Measurements from ENCODE around the gene ITPRID2.

ITPRID2 gene

DNA sequence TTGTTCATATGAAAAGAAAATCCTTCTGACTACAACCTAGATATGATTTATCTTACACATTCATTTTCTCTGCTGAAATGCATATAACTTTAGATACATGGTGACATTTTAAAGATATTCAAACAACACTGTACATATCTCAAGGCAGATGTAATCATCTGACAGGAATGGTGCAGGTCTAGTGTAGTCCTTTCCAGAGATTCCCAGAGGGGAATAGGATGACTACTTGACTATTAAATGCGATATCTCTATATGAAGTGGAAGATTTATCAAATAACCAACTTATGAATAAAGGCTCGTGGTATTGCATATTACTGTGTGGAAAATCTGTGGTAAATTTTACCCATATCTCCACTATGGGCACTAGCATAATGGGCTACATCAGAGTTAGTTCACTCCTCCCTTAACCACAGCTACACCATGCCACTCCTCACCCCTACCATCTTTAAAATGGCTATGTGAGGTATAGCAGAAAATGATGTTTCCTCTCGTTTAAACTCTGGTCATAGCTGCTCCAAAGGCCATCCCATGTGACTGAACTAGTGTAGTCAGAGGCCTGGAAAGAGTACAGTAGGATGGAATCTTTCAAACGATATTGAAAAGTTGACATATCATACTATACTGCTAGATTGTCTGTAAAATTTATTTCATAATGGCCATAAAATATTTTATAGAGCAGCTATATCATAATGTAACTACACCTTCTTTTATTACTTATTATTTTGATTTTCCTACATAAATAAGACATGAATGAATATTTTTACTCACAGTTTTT, 9.1 kb upstream of the ITPRID2 start:
- DNase-seq: no peak

- DNase-seq: no peak
Measured at GRCh38 chr2:181884601-181885000, 6.9 kb upstream of the ITPRID2 start.

- DNase-seq: no peak
Measured at GRCh38 chr2:181885096-181885495, 6.4 kb upstream of the ITPRID2 start.

DNA sequence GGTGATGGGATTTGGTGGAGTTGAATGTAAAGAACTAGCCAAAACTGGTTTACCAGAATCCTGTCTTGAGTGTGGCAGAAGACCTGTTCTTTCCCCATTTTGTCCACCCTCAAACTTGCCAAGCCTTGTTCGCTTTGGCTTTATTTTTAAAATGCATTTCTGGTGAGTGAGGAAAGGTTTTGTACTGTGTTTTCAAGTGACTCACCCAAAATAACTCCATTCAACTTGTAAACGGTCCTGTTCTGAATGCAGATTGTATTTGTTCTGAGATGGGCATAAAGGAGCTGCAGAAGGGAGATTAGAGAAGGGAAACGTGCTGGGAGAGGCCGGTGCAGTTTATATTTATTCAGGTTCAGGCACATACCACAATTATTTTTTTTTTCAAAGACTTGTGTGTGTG, 5.3 kb upstream of the ITPRID2 start:
- DNase-seq: no peak

- DNase-seq: no peak
Measured at GRCh38 chr2:181887045-181887444, 4.5 kb upstream of the ITPRID2 start.

DNA sequence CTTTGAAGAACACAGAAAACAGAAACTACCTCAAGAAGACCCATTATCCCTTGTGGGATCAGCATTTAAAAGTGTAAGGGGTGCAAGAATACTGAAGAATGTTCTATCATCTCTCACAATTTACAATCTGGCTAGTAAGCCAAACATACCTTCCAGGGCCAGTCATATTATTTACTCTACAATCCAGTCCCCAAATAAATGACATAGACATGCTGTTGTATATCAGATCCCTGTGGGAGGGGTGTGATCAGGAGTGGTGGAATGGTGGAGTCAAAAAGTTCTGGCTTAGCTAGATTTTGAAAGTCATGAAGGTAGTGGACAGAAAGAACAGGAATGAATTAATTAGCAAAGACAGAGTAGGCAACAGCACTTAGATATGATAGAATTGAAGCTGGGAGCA, 1.8 kb upstream of the ITPRID2 start:
- DNase-seq: no peak

DNA sequence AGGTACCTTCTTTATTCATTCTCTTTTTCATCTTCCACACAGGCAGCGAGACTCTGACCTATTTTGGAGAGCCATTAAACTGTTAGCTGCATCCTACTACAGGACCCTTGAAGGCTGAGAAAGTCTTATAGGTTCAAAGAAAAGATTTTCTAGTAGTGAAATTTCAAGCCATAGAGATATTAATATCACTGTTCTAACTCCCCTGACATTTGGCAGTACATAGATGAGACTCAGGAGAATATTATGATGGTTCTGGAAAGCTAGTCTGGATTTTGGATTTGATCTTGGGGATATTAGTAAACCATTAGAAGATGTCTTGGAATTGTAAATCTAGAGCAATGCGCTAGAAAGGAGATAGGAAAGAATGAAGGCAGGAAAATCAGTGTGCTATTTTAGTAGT, 1.3 kb upstream of the ITPRID2 start:
- DNase-seq: no peak

GRCh38 chr2:181891966-181892798, 652 bp downstream of the ITPRID2 start:
- DNase-seq: peak; percentile 40 to 45

DNA sequence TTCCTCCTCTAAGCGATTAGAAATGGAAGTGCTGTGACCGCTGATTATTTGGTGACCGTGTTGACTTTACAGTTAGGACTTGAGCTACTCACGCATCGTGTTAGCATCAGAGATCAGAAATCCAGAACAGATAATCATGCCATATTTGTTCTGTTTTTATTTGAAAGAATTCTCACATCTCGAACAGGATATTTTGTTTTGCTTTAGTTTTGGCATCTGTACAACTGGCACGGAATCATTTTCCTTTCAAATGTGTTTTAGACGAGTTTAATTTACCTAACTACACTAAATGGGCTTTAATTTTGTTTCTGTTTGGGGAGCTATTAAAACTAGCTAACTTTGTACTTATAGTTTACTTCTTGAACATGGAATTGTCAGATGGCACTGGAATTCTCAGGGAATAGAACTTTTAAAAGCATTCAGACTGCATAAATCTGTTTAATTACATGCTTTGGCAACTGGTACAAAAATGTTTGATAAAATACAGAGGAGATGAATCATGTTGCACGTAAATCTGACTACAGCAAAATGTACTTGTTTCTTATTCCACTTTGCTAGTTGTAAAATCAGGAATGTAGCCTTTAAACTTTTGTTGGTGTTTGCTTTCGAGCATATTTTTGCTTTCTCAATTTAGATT, 1.4 kb downstream of the ITPRID2 start:
- no peak for DNase-seq

DNA sequence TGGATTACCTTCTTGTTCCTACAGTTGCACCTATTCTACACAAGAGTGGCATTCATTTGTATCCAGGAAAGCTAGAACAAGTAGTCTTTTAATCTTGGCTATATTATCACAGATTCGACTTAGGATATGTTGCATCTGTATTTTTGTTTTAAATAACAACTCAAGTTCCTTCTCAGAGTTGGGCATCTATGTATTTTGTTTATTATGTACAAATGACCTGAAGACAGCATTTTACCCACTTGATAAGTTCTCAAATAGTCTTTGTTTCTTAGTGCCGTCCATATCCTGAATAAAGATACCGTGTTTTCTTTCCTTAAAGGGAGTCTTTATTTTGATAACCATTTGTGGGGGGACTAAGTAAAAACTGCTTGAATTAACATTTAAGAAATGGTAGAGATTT, 2.9 kb downstream of the ITPRID2 start:
- no peak for DNase-seq

- DNase-seq: no peak
Measured at GRCh38 chr2:181895818-181896217, 4.3 kb downstream of the ITPRID2 start.

- no peak for DNase-seq
Measured at GRCh38 chr2:181896286-181896685, 4.8 kb downstream of the ITPRID2 start.

GRCh38 chr2:181900007-181900651, 8.6 kb downstream of the ITPRID2 start:
- no peak for DNase-seq

DNA sequence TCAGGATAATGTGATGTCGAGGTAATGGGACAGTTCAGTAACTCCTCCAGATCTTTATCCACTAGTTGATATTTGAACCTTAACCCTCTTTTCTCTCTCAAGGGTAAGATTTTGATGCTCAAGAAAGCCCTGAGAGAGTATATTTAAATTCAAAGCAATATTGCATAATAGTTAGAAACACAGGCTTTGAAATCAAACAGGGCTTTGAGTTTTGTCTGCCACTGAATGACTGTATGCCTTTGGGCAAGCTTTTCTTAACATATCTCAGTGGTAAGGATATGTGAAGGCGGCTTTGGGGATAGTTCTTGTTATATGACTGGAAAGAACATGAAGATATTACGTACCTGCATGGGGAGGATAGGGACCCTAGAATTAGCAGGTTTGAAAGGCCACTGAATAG, 11.1 kb downstream of the ITPRID2 start:
- DNase-seq: no peak

GRCh38 chr2:181904022-181904632, 12.6 kb downstream of the ITPRID2 start:
- no peak for DNase-seq

GRCh38 chr2:181907057-181907456, 15.5 kb downstream of the ITPRID2 start:
- no peak for DNase-seq

- no peak for DNase-seq
Measured at GRCh38 chr2:181907635-181908034, 16.1 kb downstream of the ITPRID2 start.

DNA sequence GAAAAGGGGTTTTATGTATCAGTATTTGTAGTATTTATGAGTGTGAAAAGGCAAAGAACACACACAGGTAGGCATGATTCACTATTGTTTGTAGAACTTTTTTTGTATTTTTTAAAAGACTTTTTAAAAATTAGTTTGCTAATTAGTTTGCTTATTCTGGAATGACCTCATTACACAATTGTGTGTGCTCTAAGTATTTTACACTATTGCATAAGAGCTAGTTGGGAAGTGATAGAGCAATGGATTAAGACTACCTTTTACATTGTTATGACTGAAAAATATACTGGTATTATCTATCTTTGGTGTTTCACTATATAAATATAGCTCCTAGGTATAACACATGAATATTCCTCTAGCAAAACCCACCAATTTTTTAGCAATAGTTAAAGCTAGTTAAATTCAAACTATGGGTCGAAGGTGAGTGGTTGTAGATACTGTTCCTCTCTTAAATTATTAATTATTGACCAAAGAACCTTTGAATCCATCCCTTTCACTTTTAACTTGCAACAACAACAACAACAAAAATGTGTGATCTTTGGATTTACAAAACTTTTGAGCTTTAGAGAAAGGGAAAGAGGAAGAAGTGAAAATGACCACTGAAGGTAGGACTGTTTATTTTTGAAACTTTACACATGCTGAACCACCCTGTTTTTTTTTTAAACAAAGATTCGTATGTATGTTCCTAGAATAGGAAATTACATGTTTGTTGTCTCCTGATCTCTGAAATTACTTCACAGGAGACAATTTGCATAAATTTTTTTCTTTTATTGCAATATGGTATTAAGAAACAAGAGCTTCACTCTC, 18.7 kb downstream of the ITPRID2 start:
- no peak for DNase-seq

GRCh38 chr2:181911830-181912229, 20.3 kb downstream of the ITPRID2 start:
- DNase-seq: no peak

GRCh38 chr2:181915102-181915501, 23.6 kb downstream of the ITPRID2 start:
- no peak for DNase-seq

DNA sequence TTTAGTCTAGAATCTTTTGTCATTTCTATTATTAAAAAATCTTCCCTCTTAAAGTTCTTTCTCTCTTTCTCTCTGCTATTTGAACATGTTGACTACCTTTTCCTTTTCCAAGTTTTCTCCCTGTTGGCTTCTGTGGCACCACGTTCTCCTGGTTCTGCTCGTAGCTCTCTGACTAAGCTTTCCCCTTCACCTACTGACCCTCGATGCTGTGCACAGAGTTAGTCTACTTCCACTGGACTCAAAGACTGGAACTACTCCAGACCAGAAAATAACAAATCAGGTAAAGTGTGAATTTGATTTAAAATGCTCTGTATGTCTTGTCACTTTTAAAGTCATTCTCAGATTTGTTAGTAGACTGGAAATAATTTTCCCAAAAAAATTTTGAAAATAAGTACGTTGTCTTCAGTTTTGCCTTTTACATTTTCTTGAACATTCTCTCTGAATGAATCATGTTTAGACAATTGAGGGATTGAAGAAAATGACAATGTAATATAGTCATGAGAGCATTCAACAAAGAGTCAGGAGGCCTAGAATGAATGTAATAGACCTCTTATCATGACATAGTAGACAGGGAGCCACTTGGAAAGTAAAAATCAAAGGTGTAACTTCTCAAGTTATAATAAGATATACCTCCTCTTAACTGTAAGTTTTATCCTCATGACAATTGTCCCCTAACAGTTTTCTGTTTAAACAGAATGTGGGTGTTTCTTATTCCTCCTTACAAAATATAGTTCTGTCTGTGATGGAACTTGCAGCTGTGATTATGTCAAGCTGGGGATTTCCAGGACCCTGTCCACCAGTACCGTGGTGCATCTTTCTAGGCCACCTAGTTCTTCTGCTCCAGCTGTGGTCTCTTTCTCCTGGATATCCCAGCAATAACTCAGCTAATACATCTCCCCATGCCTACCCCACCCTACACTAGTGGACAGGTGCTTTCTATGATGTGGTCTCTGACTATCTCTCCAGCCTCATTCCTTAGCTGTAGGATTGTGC, 25.5 kb downstream of the ITPRID2 start:
- no peak for DNase-seq

Data from activated CD4-positive, alpha-beta T cell treated with anti-CD3 and anti-CD28 coated beads, Interleukin-2, amount 50 U/mL, for 4 hours (primary cell).